HG02852 (cell line): ENCODE results near the gene TRIM54.
"Not testable (repeated sequence)": the region's sequence is repeated elsewhere in the genome, so short reads cannot be mapped to it uniquely, and the experiment has no call there.

Experiments used
- ATAC-seq: cut with Tn5 transposase; IDR thresholded peaks from one replicate; pipeline ENCODE4 v1.9.1; 2021; ENCODE audit warnings: mild to moderate bottlenecking, moderate library complexity; ENCODE audit not compliant: unreplicated experiment

The TRIM54 gene

GRCh38 chr2:27256855-27257454 lies 25.3 kb upstream of the TRIM54 start:
- no peak for ATAC-seq

- no peak for ATAC-seq
These were observed 24.2 kb upstream of the TRIM54 start for GRCh38 chr2:27258051-27258450.

- ATAC-seq: no peak
These were observed 20.8 kb upstream of the TRIM54 start for GRCh38 chr2:27261241-27261925.

- ATAC-seq: no peak
These were observed 20.3 kb upstream of the TRIM54 start for GRCh38 chr2:27261926-27262298.

- ATAC-seq: no peak
These were observed 19.6 kb upstream of the TRIM54 start, which contains the start of gene SLC30A3 for GRCh38 chr2:27262379-27263286. Gene SLC30A3, minus strand, starts transcription at chr2:27263047. Its CDS starts 141 bp downstream, at chr2:27262906.

GRCh38 chr2:27263287-27264252 lies 18.7 kb upstream of the TRIM54 start:
- no peak for ATAC-seq

- no peak for ATAC-seq
These were observed 17.9 kb upstream of the TRIM54 start for GRCh38 chr2:27264253-27264752.

- ATAC-seq: no peak
These were observed 17.3 kb upstream of the TRIM54 start for GRCh38 chr2:27264753-27265535.

- ATAC-seq: no peak
These were observed 16.7 kb upstream of the TRIM54 start for GRCh38 chr2:27265536-27265870.

- not testable (repeated sequence) for ATAC-seq
These were observed 13.9 kb upstream of the TRIM54 start for GRCh38 chr2:27268296-27268695.

- no peak for ATAC-seq
These were observed 12.1 kb upstream of the TRIM54 start for GRCh38 chr2:27270131-27270530.

- ATAC-seq: no peak
These were observed 11.6 kb upstream of the TRIM54 start for GRCh38 chr2:27270670-27271069.

GRCh38 chr2:27271631-27272340 lies 10.4 kb upstream of the TRIM54 start:
- no peak for ATAC-seq

GRCh38 chr2:27272537-27273522 lies 9.4 kb upstream of the TRIM54 start:
- not testable (repeated sequence) for ATAC-seq

GRCh38 chr2:27275211-27276150 lies 6.7 kb upstream of the TRIM54 start, which contains the start of gene DNAJC5G:
Gene DNAJC5G, plus strand, starts transcription at chr2:27275433. Its CDS starts 1,296 bp downstream, at chr2:27276729.
- ATAC-seq: no peak

GRCh38 chr2:27278010-27278409 lies 4.2 kb upstream of the TRIM54 start:
- no peak for ATAC-seq

GRCh38 chr2:27280826-27281225 lies 1.4 kb upstream of the TRIM54 start:
- ATAC-seq: no peak
